GM23338 (cell line): ENCODE results near the gene TARBP1. TPM values are rescaled to one million over a fixed set of nuclear protein-coding genes. Genes with fewer than 3 reads are reported as not detected.

ENCODE experiments used
- ATAC-seq: fragments of 200-7000 bp; cut with Tn5 transposase; 3 replicates; pipeline ENCODE4 v1.9.1; 2020
- DNase-seq: peaks from one replicate; pipeline ENCODE4 v3.0.0-alpha.2; 2015; ENCODE audit warnings: low spot score
- H2AFZ ChIP-seq: fragments of 200-600 bp; sonication (generic); 2 replicates; pipeline ENCODE4 v1.8.0; 2016; ENCODE audit warnings: antibody characterized with exemption, mild to moderate bottlenecking, moderate library complexity
- H3F3A ChIP-seq: fragments of 200-600 bp; sonication (generic); replicated peaks from 2 replicates; pipeline ENCODE4 v1.8.0; 2017; ENCODE audit warnings: antibody characterized with exemption, mixed run types, low read depth
- H3K27ac ChIP-seq: fragments of 200-600 bp; sonication (generic); 2 replicates; pipeline ENCODE4 v1.6.1; 2016; ENCODE audit warnings: low read depth
- H3K27me3 ChIP-seq: fragments of 200-600 bp; sonication (generic); 2 replicates; pipeline ENCODE4 v1.8.0; 2016; ENCODE audit warnings: mild to moderate bottlenecking, mixed run types, moderate library complexity; ENCODE audit not compliant: insufficient read depth
- H3K36me3 ChIP-seq: fragments of 200-600 bp; sonication (generic); 2 replicates; pipeline ENCODE4 v1.8.0; 2016; ENCODE audit warnings: mild to moderate bottlenecking; ENCODE audit not compliant: insufficient read depth
- H3K4me1 ChIP-seq: fragments of 200-600 bp; sonication (generic); 2 replicates; pipeline ENCODE4 v1.8.0; 2016; ENCODE audit warnings: mild to moderate bottlenecking, moderate library complexity; ENCODE audit not compliant: insufficient read depth
- H3K4me2 ChIP-seq: fragments of 200-600 bp; sonication (generic); 2 replicates; pipeline ENCODE4 v1.7.1; 2017; ENCODE audit warnings: mixed run types
- H3K4me3 ChIP-seq: fragments of 200-600 bp; sonication (generic); 2 replicates; pipeline ENCODE4 v1.6.1; 2016; ENCODE audit warnings: mixed run types
- H3K79me2 ChIP-seq: fragments of 200-600 bp; sonication (generic); replicated peaks from 2 replicates; pipeline ENCODE4 v1.8.0; 2017; ENCODE audit warnings: mild to moderate bottlenecking; ENCODE audit not compliant: insufficient read depth
- H3K9me2 ChIP-seq: fragments of 200-600 bp; sonication (generic); 2 replicates; pipeline ENCODE4 v1.8.0; 2017; ENCODE audit not compliant: insufficient read depth
- H4K20me1 ChIP-seq: fragments of 200-600 bp; sonication (generic); replicated peaks from 2 replicates; pipeline ENCODE4 v1.8.0; 2017; ENCODE audit warnings: mild to moderate bottlenecking; ENCODE audit not compliant: insufficient read depth
- H3K27ac Mint-ChIP-seq: 2 replicates; pipeline ENCODE4 v1.8.0; 2020; ENCODE audit warnings: inconsistent platforms, mild to moderate bottlenecking, moderate library complexity, mixed read lengths
- H3K27me3 Mint-ChIP-seq: 3 replicates; pipeline ENCODE4 v1.8.0; 2022; ENCODE audit warnings: low read depth, mild to moderate bottlenecking, moderate library complexity, mixed read lengths, inconsistent platforms; ENCODE audit not compliant: insufficient read depth, poor library complexity
- H3K36me3 Mint-ChIP-seq: 3 replicates; pipeline ENCODE4 v1.8.0; 2021; ENCODE audit warnings: low read depth, mild to moderate bottlenecking, inconsistent platforms, moderate library complexity, mixed read lengths
- H3K4me1 Mint-ChIP-seq: 3 replicates; pipeline ENCODE4 v1.8.0; 2020; ENCODE audit warnings: mild to moderate bottlenecking, inconsistent platforms, mixed read lengths
- H3K4me3 Mint-ChIP-seq: 3 replicates; pipeline ENCODE4 v1.8.0; 2021; ENCODE audit warnings: moderate library complexity, mild to moderate bottlenecking, inconsistent platforms, mixed read lengths
- H3K9me3 Mint-ChIP-seq: 3 replicates; pipeline ENCODE4 v1.8.0; 2020; ENCODE audit warnings: moderate library complexity, mild to moderate bottlenecking, inconsistent platforms, mixed read lengths
- CREB1 ChIP-seq: fragments of 250-450 bp; sonication (Bioruptor Pico); IDR thresholded peaks from 2 replicates; pipeline ENCODE4 v1.5.0; 2020; ENCODE audit warnings: low read depth, mild to moderate bottlenecking, moderate library complexity
- CTCF ChIP-seq, 2 experiments: fragments of 200-600 bp in 1 of 2; sonication (generic) in 1 of 2; conservative IDR thresholded peaks; 2 replicates each; pipeline versions ENCODE4 v1.5.1 to v1.6.1; 2016 to 2017; ENCODE audit warnings: antibody characterized with exemption in 2 of 2, low read depth in 2 of 2, mild to moderate bottlenecking in 2 of 2, moderate library complexity in 1 of 2
- ETS1 ChIP-seq: IDR thresholded peaks from 2 replicates; pipeline ENCODE4 v1.6.1; 2016; ENCODE audit warnings: antibody characterized with exemption
- EZH2 ChIP-seq: fragments of 200-600 bp; sonication (generic); IDR thresholded peaks from one replicate; pipeline ENCODE4 v1.8.0; 2017; ENCODE audit warnings: antibody characterized with exemption, mild to moderate bottlenecking, low read depth; ENCODE audit not compliant: unreplicated experiment
- EZH2phosphoT487 ChIP-seq: fragments of 200-600 bp; sonication (generic); IDR thresholded peaks from one replicate; pipeline ENCODE4 v1.8.1; 2018; ENCODE audit warnings: antibody characterized with exemption; ENCODE audit not compliant: unreplicated experiment
- JUNB ChIP-seq: IDR thresholded peaks from one replicate; pipeline ENCODE4 v1.6.1; 2016; ENCODE audit warnings: antibody characterized with exemption; ENCODE audit not compliant: unreplicated experiment
- NANOG ChIP-seq: IDR thresholded peaks from 2 replicates; pipeline ENCODE4 v1.6.1; 2016; ENCODE audit warnings: antibody characterized with exemption, borderline replicate concordance
- POLR2AphosphoS5 ChIP-seq: IDR thresholded peaks from 2 replicates; pipeline ENCODE4 v1.6.1; 2016; ENCODE audit warnings: antibody characterized with exemption, low read depth
- REST ChIP-seq: IDR thresholded peaks from one replicate; pipeline ENCODE4 v1.6.1; 2018; ENCODE audit warnings: antibody characterized with exemption; ENCODE audit not compliant: unreplicated experiment
- STAT1 ChIP-seq: IDR thresholded peaks from one replicate; pipeline ENCODE4 v1.6.1; 2016; ENCODE audit warnings: antibody characterized with exemption; ENCODE audit not compliant: unreplicated experiment
- ZNF114 ChIP-seq: fragments of 250-450 bp; sonication (Bioruptor Pico); IDR thresholded peaks from 2 replicates; pipeline ENCODE4 v1.5.0; 2020; ENCODE audit warnings: mild to moderate bottlenecking, moderate library complexity
- ZNF331 ChIP-seq: fragments of 250-450 bp; sonication (Bioruptor Pico); IDR thresholded peaks from 2 replicates; pipeline ENCODE4 v1.5.0; 2020; ENCODE audit warnings: low read depth, mild to moderate bottlenecking, moderate library complexity
- polyA plus RNA-seq: library from polyadenylated mRNA; unstranded; fragments of >200 nt; fragmentation: Nextera tagmentation; extraction: Ambion mirVana; gene quantifications from 2 replicates; pipeline ENCODE4 v1.2.1, GENCODE V29; 2016
- total RNA-seq: library from RNA; depleted of rRNA; stranded (reverse); fragments of >200 nt; shearing (Covaris generic); gene quantifications from 2 replicates; pipeline ENCODE4 v1.2.3, GENCODE V29; 2014

Gene TARBP1
- total and polyA plus RNA-seq, 2 experiments from 2014 or later = 14.9 to 18.8 TPM

- H3K27ac Mint-ChIP-seq = no peak overlapping the region
- Histone ChIP-seq H3K27ac (no peak overlapping the region), H3K4me1 (no peaks in the 10 kb centered on the region), H3K36me3 (no peaks in the 10 kb centered on the region), H3K4me2 (no peak overlapping the region), H3K4me3 (no peak overlapping the region), H3K79me2 (no peaks in the 10 kb centered on the region), H3F3A (no peaks in the 10 kb centered on the region), H4K20me1 (0 out of 2 replicates have a peak, but pooled peaks cover 4% of the 10 kb centered on the region), H3K27me3 (no peaks in the 10 kb centered on the region), H3K9me2 (no peaks in the 10 kb centered on the region), H2AFZ (no peak overlapping the region)
- H3K27me3 Mint-ChIP-seq = no peaks in the 10 kb centered on the region
- DNase-seq (no peak), ATAC-seq (no peak)
- no peak for TF ChIP-seq ETS1
- no peaks in the 10 kb centered on the region for H3K4me1 Mint-ChIP-seq
- H3K9me3 Mint-ChIP-seq = no peaks in the 10 kb centered on the region
- H3K36me3 Mint-ChIP-seq = peaks cover 27% of the 10 kb centered on the region; the same call in 2 of the 3 replicates
- H3K4me3 Mint-ChIP-seq = no peak overlapping the region
Observed at GRCh38 chr1:234458352-234459017, 20.5 kb downstream of the TARBP1 start.

GRCh38 chr1:234454926-234455325 is 24.1 kb downstream of the TARBP1 start:
- Histone ChIP-seq H2AFZ (no peak overlapping the region), H3K4me2 (no peak overlapping the region), H3K79me2 (no peaks in the 10 kb centered on the region), H3K4me1 (no peaks in the 10 kb centered on the region), H3F3A (no peaks in the 10 kb centered on the region), H3K27me3 (no peaks in the 10 kb centered on the region), H4K20me1 (0 out of 2 replicates have a peak, but pooled peaks cover 4% of the 10 kb centered on the region), H3K9me2 (no peaks in the 10 kb centered on the region), H3K4me3 (no peak overlapping the region), H3K27ac (no peak overlapping the region), H3K36me3 (no peaks in the 10 kb centered on the region)
- Mint-ChIP-seq H3K4me1 (no peaks in the 10 kb centered on the region), H3K36me3 (peaks cover 15% of the 10 kb centered on the region; the same call in 2 of the 3 replicates), H3K4me3 (no peak overlapping the region), H3K27me3 (no peaks in the 10 kb centered on the region), H3K27ac (no peak overlapping the region), H3K9me3 (no peaks in the 10 kb centered on the region)
- DNase-seq = no peak
- no peak for ATAC-seq
- TF ChIP-seq JUNB (no peak), EZH2phosphoT487 (no peak), STAT1 (no peak), POLR2AphosphoS5 (no peak), REST (no peak), ZNF114 (CRISPR knock-in tag) (no peak), NANOG (no peak), EZH2 (no peak), CREB1 (CRISPR knock-in tag) (no peak), CTCF (conservative IDR thresholded peaks at IDR 0.05; ENCODE audit: low read depth in 2 of 2) (no peak), ZNF331 (no peak)
